ENCODE results near the gene PTPN3.

GRCh38 chr9:109538346-109538745, 40.2 kb upstream of the PTPN3 start:
- TF ChIP-seq EP300 (IDR thresholded peaks at IDR 0.05; ENCODE audit: borderline replicate concordance in 1 of 2, low read depth in 1 of 2, low read length in 1 of 2) (no peak), RAD21 (IDR thresholded peaks at IDR 0.05; ENCODE audit: low read length) (no peak), SMC3 (IDR thresholded peaks at IDR 0.05; ENCODE audit: low read depth, low read length) (no peak), TAF1 (IDR thresholded peaks at IDR 0.05; ENCODE audit: borderline replicate concordance, low read depth, low read length) (no peak)
